ENCODE measurements around the gene MS4A6A. TPM values are rescaled to one million over a fixed set of nuclear protein-coding genes. Genes with fewer than 3 reads are reported as not detected.

The MS4A6A gene
- total RNA-seq, 2 donors from 2014 or later = not detected

GRCh38 chr11:60128376-60128775, 54.5 kb downstream of the MS4A6A start:
- ATAC-seq (replicated peaks) = no peak
- Mint-ChIP-seq H3K4me3 (no peak overlapping the region), H3K36me3 (ENCODE audit: low read depth) (no peaks in the 10 kb centered on the region), H3K4me1 (no peaks in the 10 kb centered on the region), H3K27me3 (peaks cover 15% of the 10 kb centered on the region), H3K27ac (no peak overlapping the region), H3K9me3 (no peaks in the 10 kb centered on the region)

- Mint-ChIP-seq H3K36me3 (ENCODE audit: low read depth) (no peaks in the 10 kb centered on the region), H3K4me3 (no peak overlapping the region), H3K4me1 (no peaks in the 10 kb centered on the region), H3K27me3 (peaks cover 12% of the 10 kb centered on the region), H3K9me3 (no peaks in the 10 kb centered on the region), H3K27ac (no peak overlapping the region)
- no peak for ATAC-seq (replicated peaks)
Observed at GRCh38 chr11:60127311-60127811, 55.5 kb downstream of the MS4A6A start.

- Mint-ChIP-seq H3K27ac (no peak overlapping the region), H3K27me3 (peaks cover 14% of the 10 kb centered on the region), H3K4me1 (no peaks in the 10 kb centered on the region), H3K4me3 (no peak overlapping the region), H3K36me3 (ENCODE audit: low read depth) (no peaks in the 10 kb centered on the region), H3K9me3 (no peaks in the 10 kb centered on the region)
- ATAC-seq (replicated peaks) = no peak
Observed at GRCh38 chr11:60125956-60126585, 56.8 kb downstream of the MS4A6A start.

GRCh38 chr11:60124802-60125432, 58.0 kb downstream of the MS4A6A start:
- no peak overlapping the region for H3K4me3 Mint-ChIP-seq
- H3K27ac Mint-ChIP-seq = no peak overlapping the region
- no peaks in the 10 kb centered on the region for H3K36me3 Mint-ChIP-seq (ENCODE audit: low read depth)
- no peaks in the 10 kb centered on the region for H3K4me1 Mint-ChIP-seq
- no peak for ATAC-seq (replicated peaks)
- no peaks in the 10 kb centered on the region for H3K9me3 Mint-ChIP-seq
- peaks cover 14% of the 10 kb centered on the region for H3K27me3 Mint-ChIP-seq

Other genes with a start within 250 kb of the MS4A6A start
- gene OOSP1, start 244.7 kb downstream of the MS4A6A start, total RNA-seq = not detected
- not detected for gene OOSP4A, start 219.1 kb downstream of the MS4A6A start, total RNA-seq
- gene OOSP4B, start 165.9 kb downstream of the MS4A6A start, total RNA-seq = not detected
- gene OOSP2, start 142.7 kb downstream of the MS4A6A start, total RNA-seq = not detected
- not detected for gene MS4A3, start 126.4 kb downstream of the MS4A6A start, total RNA-seq
- gene MS4A2, start 94.4 kb downstream of the MS4A6A start, total RNA-seq = not detected
- not detected for gene MS4A4E, start 60.1 kb upstream of the MS4A6A start, total RNA-seq
- gene MS4A4A, start 97.6 kb upstream of the MS4A6A start, total RNA-seq = not detected
- gene MS4A6E, start 144.2 kb upstream of the MS4A6A start, total RNA-seq = not detected
- gene MS4A7, start 195.4 kb upstream of the MS4A6A start, total RNA-seq = not detected
- not detected for gene MS4A14, start 213.4 kb upstream of the MS4A6A start, total RNA-seq
- not detected for gene MS4A5, start 246.5 kb upstream of the MS4A6A start, total RNA-seq

Measured in activated T-helper 17 cell treated with anti-CD3 and anti-CD28 coated beads, Interleukin-2, amount 50 U/mL, for 72 hours (primary cell).